HG03342 (cell line): ENCODE data around the gene TFR2.
A peak's percentile ranks its signal among the peaks of the same experiment; 100 is the strongest.

Source experiments
- ATAC-seq: cut with Tn5 transposase; IDR thresholded peaks from one replicate; pipeline ENCODE4 v1.9.1; 2021; ENCODE audit warnings: mild to moderate bottlenecking, moderate library complexity; ENCODE audit not compliant: unreplicated experiment

The TFR2 gene

DNA sequence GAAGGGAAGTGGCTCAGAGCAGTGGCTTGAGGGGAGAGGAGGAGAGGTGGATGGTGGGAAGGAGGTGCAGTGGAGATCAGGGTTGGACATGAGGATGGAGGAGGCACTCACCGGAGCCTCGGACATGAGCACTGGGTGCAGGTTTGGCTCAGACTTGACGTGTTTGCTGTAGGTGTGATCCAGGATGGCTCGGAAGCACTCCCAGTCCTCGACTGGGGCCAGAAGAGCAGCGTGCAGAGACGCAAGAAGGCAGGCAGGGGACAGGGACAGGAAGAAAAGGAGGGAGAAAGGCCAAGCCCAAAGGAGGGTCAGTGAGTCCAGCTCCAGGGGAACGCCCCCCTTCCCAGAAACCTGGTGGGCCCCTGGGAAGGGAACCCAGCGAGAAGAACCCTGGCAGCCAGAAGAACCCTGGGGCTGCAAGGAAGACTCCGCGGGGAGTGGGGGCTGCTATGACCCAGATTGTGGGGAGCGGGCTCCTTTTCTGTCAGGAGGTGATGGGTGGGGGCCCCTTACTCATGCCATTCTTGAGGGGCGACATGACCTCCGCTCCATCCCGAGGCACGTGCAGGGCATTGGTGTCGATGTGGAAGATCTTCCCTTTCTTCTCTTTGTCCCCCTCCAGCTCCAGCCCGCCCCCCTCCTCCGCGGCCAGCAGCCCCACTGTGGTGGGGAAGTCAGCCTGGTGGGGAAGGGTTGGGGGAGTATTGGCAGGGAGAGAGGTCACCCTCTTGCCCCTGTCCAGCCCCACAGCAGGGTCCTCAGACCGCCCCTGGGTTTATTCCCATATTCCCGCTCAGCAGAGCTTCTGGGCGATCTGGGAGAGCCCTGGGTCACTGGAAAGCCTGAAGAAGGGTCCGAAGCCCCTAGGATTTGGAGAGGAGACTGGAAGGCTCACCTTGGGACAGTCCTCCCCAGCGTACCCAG, 13.8 kb upstream of the TFR2 start:
- ATAC-seq, result no peak

DNA sequence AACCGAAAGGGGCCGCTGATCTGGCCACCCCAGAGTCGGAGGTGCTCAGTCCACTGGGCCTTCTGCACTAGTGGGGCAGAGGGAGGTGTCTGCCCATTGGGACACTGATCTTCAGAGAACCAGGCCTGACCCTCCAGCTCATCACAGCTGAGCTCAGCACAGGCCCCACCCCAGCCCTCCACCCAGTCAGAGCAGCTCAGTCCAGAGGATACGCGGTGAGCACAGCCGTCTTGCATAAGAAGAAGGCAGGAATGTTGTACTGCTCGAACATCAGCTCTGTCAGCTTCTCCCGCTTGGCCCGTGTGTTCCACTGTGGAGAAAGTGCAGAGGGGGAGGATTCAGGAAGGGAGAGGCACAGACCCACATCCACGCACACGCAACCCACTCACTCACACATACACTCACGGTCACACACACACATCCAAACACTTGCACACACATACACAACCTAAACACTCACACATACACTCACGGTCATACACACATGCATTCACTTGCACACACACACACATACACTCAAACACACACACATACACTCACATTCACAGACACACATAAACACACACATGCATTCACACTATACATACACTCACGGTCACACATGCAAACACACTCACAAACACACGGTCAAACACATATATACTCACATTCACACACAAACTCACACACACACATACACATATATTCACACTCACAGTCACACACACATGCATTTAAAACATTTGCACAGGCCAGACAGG, 8.6 kb upstream of the TFR2 start:
- ATAC-seq, result no peak

DNA sequence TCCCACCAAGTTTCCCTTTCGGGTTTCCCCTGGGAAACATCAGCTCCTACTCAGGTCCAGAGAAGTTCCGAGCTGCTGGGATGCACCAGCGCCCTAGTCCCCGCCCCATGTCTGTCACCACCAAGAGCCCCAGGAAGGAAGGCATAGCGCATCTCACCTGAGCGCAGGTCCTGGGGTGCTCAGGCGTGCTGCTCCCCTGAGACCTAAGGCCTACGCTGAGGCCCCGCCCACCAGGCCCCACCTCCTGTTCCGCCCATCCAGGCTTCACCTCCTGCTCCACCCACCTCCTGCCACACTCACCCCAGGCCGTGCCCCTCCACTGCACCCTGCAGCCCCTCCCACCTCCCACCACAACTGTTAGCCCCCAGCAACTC, 1.2 kb upstream of the TFR2 start:
- ATAC-seq, result no peak

DNA sequence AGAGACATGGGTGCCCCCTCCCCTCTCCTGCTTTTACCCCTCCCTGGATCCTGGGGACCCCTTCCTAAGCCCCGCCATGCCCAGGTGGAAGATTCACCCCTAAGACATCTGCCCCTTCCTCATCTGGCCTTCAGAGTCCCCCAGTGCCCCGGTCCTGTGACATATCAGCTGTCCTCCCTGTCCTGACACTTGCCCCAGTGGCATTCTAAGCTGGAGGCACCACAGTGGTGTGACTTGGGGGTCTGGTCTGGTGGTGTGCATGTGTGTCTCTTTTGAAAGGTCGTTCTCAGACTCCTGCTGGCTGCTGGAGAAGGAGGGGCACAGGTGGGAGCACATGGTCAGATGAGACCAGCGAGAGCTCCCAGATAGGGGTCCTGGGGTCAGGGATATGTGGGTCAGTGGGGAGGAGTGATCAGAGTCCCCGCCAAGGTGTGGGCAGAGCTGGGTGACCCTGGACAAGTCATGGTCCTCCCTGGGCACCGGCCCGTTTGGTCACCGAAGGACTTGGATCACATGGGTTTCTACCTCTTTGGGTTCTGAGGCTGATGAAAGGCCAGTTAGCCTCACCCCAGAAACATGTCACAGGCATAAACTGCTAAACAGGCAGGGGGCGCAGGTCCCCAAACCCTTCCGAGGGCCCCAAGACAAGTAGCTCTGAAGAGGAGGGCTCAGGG, 645 bp upstream of the TFR2 start:
- ATAC-seq, result no peak

DNA sequence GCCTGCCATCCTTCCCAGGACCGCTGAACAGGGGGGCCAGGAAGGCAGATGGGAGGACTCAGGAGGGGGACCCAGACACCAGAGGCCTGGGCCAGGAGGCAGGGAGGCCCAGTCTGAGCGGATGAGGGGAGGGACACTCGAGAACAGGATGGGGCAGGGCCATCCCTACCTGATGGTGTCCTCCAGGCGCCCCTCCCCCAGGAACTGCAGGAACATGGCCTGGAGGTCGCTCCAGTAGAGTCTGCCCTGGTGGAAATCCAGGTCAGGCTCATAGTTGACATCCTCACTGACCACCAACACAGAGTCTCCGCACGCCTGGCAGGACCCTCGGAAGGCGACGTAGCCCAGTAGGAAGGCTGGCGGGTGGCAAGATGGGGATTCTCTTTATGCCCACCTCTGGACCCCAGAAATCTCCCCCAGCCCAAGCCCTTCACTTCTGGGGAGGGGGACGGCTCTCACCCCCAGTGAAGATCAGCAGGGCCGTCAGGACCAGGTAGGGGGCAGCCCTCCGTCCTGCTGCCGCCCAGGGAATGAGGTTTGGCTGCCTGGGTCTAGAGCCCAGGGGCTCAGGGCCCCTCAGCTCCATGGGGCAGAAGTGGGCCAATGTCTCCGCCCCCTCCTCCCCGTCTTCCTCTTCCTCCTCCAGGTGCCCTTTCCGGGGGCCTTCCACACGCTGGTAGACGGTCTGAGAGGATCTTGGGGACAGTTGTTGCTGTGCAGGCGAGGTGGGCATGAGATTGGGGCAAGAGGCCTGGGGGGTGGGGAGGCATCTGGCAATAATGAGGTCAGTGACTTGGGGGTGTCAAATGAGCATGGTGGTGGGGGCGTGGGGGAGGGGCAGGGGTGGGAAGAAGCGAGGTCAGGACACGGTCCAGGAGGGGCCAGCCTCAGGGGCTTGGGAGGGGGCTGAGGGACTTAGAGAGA, 573 bp downstream of the TFR2 start:
- ATAC-seq, result no peak

DNA sequence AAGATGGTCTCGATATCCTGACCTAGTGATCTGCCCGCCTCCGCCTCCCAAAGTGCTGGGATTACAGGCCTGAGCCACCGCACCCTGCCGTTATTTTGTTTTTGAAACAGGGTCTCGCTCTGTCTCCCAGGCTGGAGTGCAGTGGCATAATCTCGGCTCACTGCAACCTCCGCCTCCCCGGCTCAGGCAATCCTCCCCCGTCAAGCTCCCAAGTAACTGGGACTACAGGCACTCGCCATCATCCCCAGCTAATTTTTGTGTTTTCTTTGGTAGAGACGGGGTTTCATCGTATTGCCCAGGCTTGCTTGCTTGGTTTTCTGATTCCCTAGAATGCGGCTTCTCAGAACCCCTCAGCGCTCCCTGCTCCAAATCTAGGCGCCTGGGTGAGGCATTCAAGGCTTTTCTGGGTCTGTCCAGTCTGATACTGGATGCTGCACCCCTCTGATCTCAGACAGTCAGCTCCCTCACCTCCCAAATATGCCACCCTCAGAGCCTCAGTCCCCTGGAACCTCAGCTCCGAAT, 1.3 kb downstream of the TFR2 start:
- no peak for ATAC-seq

DNA sequence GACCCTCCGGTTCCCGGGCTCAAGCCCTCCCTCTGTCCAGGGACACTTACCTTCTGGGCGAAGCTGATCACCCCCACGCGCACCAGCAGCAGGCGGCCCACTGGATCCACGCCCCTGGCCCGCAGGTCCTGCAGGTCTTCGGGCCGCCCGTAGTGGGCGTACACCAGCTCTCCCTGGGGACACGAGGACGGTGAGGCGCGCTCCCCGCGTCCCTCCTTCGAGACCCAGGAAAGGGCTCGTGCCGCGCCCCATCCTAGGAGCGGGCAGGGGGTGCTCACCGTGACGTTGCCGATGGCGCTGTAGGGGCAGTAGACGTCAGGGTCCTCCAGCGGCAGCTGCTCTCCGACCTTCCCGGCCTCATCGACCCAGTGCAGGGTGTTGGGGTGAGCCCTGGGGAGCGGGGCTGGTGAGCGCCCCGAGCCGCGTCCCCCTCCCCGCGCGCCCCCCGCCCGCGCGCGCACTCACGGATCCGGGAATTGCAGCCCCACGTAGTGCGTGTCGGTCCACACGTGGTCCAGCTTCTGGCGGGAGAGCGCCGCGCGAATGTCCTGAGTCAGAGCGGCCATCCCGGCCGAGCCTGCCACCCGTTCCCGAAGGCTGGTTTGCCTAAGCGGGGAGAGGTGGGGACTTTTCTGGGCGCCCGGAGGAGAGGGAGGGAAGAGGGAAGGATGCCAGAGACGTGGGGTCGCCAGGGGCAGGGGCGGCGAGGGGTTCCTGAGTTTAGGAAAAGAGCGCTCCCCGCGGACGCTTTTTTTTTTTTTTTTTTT, 8.2 kb downstream of the TFR2 start:
- ATAC-seq, result no peak

DNA sequence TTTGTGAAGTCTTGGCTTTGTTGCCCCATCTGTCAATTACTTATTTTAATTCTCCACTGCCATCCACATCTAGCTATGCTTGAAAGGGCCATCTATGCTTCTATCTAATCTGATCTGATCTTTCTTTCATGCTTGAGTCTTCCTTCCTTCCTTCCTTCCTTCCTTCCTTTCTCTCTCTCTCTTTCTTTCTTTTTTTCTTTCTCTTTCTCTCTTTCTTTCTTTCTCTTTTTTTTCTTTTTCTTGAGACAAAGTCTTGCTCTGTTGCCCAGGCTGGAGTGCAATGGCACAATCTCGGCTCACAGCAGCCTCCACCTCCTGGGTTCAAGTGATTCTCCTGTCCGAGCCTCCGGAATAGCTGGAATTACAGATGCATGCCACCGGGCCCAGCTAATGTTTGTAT, 11.3 kb downstream of the TFR2 start:
- ATAC-seq, result no peak

DNA sequence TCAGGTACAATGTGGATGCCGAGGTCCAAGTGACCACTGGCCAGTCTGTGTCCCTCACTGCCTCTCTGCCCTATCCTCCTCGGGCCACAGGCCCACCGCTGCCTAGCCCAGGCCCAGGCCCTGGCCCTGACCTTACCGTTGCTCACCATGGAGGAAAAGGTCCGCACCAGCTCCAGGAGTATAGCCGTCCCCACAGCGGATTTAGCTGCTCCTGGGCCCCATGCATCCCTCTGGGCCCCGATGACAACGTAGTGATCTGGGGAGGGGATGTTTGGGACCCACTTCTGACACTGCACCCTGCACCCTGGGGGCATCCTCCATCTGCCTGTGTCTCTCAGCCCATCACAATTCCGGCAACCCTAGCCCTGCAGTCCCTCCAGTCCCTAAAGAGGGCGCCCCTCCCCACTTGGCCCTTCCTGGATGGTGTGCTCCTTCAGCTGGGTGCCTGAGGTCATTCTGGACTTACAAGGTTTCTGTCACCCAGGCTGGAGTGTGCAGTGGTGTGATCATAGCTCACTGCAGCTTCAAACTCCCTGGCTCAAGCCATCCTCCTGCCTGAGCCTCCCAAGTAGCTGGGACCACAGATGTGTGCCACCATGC, 12.1 kb downstream of the TFR2 start:
- no peak for ATAC-seq

DNA sequence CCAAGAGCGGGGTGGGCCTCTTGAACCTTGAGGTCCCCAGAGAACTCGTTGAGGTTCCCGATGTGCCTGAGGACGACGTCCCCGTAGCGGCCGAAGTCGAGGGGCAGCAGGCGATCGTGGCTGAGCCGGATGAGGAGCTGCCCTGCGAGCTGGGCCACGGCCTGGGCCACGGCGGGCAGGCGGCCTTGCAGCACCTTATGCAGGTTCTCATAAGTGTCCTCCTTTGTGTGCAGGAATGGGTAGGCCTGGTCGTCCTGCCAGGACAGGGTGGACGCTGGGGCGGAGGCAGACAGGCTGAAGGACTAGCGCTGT, 14.2 kb downstream of the TFR2 start:
- ATAC-seq, result no peak

DNA sequence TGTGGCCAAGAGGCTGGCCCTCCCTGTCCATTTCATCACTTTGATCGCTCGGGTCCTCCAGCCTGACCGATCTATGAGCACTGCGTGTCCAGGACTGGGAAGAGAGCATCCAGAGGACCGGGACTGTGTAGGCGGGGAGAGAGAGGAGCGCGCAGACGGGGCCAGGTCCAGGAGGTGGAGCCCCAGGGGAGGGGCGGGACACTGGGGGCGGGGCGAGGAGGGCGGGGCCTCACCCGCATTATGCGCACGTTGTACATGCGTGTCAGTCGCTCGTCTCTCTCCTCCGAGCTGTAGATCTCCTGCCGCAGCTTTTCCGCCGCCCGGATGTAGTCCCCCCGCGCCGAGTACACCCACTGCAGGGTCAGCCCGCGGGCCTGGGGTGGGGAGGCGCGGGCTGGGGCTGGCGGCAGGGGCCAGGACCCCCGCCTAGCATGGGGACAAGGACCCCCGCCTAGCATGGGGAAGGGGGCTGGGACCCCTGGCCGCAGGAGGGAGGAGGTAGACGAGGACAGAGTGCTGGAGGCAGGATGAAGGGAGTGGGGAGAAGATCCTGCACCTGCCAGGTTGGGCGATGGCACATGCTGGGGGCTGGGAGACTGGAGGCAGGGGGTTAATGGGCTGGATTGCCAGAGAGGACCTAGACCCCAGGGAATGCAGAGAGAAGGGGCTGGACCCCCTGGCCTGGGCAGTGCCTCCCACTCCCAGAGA, 14.7 kb downstream of the TFR2 start:
- ATAC-seq, result peak; percentile 81

DNA sequence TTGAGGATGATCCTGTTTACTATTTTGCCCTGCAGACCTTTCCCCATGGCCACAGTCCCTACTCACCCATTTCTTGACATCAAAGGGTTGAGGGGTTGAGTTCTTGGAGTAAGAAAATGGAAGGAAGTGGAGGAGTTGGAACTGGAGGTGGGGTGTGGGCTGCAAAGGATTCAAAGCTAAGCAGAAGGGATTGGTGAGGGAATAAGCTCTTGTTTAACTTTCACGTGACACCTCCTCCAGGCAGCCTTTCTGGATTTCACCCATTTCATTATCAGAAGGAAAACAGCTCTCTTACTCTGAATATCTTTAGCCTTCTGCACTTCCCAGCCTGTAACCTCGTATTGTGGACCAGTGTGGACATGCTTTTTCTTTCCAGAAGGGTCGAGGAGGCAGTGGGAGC, 15.3 kb downstream of the TFR2 start:
- ATAC-seq, result no peak

DNA sequence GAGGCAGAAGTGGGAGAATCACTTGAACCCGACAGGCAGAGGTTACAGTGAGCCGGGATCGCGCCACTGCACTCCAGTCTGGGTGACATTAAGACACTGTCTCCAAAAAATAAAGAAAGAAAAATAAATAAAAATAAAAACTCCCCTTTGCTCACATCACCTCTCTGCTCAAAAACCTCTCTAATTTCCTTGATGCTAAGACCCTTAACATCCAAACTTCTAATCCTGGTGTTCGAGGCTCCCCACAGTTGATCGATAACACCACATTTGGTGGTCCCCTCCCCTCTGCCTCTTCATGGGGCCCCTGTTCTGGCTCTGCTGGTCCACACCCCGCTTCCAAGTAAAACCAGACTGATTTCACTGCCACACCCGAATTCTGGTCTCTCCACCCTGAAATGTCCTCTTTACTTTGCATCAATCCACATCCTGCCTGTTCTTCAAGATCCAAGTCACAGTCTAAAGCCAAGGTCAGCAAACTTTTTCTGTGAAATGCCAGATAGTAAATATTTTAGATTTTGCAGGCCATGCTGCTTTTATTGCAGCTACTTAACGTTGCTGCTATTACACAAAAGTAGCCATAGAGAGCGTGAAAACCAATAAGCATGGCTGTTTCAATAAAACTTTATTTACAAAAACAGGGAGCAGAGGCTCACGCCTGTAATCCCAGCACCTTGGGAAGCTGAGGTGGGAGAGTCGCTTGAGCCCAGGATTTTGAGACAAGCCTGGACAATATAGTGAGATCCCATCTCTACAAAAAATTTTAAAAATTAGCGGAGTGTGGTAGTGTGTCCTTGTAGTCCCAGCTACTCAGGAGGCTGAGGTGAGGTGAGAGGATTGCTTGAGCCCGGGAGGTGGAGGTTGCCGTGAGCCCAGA, 17.2 kb downstream of the TFR2 start:
- ATAC-seq, result no peak

DNA sequence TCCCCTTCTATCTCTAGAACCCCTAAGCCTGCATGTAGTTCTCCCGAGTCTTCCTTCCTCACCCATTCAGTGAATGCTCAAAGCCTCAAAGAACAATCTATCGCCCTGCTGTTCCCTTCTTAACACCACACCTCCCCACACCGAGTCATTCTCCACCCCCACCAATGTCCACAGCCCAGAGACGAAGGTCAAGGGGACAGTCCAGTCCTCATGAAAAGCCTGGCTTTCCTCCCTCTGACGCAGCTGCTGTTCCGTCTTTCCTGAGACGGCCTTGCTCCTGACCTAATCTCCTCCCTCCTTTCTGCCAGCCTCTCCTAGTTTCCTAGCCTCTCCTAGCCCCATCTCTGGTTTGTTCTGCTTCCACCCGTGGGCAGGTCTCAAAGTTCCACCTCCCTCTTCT, 19.8 kb downstream of the TFR2 start:
- ATAC-seq, result no peak

DNA sequence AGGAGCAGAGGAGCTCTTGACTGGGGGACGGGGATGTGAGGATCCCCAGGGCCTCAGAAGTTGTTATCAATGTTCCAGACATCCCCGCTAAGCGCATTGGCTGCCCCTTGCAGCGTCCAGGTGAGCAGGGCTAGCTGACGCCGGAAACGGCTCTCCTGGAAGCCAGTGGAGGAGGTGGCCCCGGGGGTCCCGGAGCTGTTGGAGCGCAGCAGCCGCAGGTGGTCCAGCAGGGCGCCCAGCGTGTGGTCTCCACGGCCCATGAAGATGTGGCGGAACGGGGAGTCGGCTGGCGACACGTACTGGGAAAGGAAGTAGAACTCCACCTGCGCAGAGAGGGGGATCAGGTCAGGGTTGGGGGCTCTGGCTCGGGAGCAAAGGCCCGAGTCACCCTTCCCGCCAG, 20.5 kb downstream of the TFR2 start:
- ATAC-seq, result no peak

DNA sequence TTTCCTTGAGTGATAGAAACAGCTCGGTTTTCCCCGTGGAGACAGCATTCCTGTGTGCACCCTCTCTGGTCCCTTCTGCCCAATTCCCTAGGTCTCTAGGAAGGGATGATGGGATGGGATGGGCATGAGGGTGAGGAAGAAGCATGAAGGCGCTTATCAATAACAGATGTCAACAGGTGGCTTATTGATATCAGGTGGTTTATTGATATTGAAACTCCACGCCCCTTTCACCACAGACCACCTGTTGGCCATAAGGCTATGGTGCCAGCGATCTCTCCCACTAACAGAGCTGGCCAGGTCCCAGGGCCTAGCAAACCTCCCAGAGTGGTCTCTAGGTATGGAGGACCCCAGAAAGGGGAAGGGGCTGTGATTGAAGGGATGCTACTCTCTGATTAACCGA, 21.1 kb downstream of the TFR2 start:
- ATAC-seq, result no peak

DNA sequence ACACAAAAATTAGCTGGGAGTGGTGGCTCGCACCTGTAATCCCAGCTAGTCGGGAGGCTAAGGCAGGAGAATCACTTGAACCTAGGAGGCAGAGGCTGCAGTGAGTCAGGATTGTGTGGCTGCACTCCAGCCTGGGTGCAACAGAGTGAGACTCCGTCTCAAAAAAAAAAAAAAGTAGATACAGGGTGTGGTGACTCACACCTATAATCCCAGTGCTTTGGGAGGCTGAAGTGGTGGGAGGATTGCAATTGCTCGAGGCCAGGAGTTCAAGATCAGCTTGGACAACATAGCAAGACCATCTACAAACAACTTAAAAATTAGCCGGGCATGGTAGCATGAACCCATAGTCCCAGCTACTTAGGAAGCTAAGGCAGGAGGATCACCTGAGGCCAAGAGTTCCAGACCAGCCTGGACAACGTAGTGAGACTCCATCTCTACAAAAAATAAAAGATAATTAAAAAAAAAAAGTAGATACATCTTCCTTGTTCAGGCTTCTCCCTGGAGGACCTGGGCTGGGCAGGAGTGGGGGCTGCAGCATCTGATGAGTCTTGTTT, 27.0 kb downstream of the TFR2 start:
- ATAC-seq, result no peak
